ENCODE results near the gene TRIM27.
A peak's percentile ranks its signal among the peaks of the same experiment; 100 is the strongest.
"Not testable (repeated sequence)": the region's sequence is repeated elsewhere in the genome, so short reads cannot be mapped to it uniquely, and the experiment has no call there.

Gene TRIM27

DNA sequence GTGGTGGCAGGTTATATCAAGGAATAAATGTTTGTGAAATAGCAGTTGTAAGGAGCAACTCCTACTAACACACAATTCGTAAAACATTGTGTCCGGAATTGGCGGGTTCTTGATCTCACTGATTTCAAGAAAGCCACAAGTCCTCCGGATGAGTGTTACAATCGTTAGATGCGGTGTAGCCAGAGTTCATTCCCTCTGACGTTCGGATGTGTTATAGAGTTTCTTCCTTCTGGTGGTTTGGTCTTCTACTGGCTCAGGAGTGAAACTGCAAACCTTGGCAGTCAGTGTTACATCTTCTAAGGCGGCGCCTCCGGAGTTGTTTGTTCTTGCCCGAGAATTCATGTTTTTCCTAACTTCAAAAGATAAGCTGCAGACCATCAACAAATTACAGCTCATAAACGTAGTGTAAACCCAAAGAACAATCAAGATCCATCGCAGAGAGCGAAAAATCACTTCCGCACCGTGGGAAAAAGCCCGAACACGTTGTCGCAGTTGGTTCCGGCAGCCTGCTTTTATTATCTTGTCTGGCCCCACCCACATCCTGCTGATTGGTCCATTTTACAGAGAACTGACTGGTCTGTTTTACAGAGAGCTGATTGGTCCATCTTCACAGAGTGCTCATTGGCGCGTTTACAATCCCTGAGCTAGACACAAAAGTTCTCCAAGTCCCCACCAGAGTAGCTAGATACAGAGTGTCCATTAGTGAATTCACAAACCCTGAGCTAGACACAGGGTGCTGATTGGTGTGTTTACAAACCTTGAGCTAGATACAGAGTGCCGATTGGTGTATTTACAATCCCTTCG, 58.2 kb downstream of the TRIM27 start:
- DNase-seq: peak in 5 of 51 donors; percentile 1 to 31 (median 5)

DNA sequence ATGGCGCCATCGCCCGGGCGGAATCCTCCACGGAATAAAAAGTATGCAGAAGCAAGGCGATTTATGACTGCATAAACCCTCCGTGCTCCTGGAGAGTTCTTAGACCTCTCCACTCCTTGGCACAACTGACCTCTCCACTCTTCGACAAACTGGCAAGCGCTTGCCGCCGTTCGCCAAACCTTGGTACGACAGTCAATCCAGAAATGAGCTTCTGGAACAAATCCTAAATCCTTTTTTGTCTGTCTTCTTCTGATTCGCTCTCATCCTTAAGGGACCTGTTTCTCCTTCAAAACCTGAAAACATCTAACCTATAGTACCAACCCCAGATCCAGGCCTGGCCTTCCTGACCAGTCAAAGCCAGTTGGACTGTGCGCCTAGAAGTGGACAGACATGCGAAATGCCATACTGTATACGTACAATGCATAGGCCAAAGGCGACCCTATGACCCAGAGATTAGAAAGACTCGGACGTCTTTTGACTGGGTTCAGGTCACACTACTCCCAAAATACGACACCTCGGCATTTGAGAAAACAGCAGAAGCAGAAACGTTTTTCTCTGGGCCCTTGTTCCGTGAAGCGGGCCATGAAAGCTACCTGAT, 59.4 kb downstream of the TRIM27 start:
- no peak for DNase-seq

DNA sequence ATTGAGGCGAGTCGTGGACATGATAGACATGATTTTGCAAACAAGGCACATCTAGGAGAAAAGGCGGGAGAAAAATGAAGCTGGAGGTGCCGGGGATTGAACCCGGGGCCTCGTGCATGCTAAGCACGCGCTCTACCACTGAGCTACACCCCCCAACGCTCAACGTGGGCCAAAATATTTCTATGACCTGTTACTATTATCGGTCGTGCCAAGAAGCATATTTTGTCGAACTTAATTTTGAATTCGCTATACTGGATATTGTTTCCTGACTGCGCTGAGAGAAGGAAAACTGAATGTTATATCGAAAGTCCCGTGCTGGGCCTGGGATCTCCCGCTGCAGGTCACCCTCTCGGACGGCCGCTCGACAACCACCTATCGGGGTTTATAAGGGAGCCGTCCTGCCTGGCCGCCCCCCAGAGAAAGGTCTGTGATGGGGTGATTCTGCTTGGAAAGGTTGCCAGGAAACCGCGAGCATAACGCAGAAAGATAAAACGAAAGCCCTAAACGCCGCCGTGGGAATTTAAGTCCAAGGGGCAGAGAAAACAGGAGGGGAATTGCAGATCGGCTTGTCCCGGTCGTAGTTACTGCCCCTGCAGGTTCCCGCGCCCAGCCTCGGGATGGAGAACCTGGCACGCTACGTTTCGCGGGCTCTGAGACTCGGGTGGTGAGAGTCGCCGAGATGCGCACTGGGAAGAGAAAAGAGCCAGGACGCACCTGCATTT, 60.0 kb downstream of the TRIM27 start:
- peak; percentile 4 to 90 (median 55) for DNase-seq

- no peak for DNase-seq
Measured at GRCh38 chr6:28862077-28862476, 61.7 kb downstream of the TRIM27 start.

DNA sequence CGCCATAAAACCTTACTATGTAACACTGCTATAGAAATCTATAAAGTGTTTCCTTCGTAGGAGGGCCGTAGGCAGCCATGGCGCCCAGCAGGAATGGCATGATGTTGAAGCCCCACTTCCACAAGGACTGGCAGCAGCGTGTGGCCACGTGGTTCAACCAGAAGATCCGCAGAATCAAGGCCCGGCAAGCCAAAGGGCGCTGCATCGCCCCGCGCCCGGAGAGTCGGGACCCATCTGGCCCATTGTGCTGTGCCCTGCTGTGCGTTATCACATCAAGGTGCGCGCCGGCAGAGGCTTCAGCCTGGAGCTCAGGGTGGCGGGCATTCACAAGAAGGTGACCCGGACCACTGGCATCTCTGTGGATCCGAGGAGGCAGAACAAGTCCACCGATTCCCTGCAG, 62.4 kb downstream of the TRIM27 start:
- no peak for DNase-seq

DNA sequence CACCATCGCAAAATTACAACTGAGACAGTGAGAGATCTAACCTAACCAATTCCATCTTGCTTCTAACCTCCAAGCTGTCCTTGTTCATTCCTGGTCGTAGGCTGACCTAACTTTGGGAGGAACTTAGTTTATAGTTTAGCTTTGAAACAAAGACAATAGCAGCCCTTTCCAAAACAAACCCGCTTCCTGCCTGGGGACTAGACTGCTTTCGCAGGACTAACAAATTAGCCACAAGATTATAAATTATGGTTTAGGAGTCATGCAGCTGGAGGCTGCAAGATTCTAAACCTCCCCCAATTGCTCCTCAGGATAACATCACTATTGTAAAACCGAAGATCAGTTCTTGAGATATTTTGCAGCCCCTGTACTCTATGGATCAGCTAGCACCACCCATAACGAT, 63.2 kb downstream of the TRIM27 start:
- no peak for DNase-seq

DNA sequence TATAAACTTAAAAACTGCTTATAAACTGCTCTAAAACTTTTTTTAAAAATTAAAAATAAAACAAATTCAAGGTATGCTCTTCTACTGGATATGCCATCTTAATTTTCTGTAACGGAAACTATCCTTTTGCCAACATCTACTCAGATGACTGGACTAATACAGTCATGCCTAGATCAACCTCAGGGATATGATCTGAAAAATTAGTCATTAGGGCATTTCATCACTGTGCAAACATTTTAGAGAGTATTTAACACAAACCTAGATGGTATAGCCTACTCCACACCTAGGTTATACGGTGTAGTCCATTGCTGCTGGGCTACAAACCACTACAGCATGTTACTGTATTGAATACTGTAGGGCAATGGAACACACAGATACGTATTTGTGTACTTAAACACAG, 64.8 kb downstream of the TRIM27 start:
- DNase-seq: no peak

DNA sequence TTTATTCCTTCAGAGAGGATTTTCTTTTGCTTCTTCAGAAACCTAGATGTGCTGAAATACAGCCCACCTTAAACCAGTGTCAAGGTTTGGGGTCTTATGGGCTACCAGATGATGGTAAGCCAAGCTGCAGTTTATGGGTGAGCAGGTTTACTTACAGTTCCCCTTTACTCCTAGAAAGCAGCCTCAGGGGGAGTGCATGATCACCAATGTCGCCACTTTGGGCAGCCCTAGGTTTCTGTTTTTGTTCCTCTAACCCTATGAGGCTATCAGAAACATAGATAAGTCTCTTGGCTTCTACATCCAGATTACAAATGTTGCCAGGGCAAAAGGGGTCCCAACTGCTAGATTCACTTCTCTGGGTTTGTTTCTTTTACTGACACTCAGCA, 67.2 kb downstream of the TRIM27 start:
- DNase-seq: no peak

- DNase-seq: not testable (repeated sequence)
Measured at GRCh38 chr6:28854405-28854804, 69.4 kb downstream of the TRIM27 start.
